Skeletal muscle cell (primary cell): ENCODE data around the gene CCDC136.

Source experiments
- DNase-seq: peaks from one replicate; pipeline ENCODE4 v3.0.0-alpha.2; 2010; ENCODE audit warnings: low read depth
- H3K4me3 ChIP-seq: 2 replicates; pipeline ENCODE4 v1.5.1; 2011; ENCODE audit warnings: low read depth, mild to moderate bottlenecking, control low read depth, low read length, moderate library complexity

The CCDC136 gene

GRCh38 chr7:128855559-128855958 lies 63.8 kb downstream of the CCDC136 start:
- H3K4me3 ChIP-seq = no peak overlapping the region
- no peak for DNase-seq

- no peak overlapping the region for H3K4me3 ChIP-seq
Observed at GRCh38 chr7:128856001-128856718, 64.4 kb downstream of the CCDC136 start.

GRCh38 chr7:128858380-128859231 lies 66.8 kb downstream of the CCDC136 start:
- no peak overlapping the region for H3K4me3 ChIP-seq
- no peak for DNase-seq

More at GRCh38 chr7:128856001-128856718, 64.4 kb downstream of the CCDC136 start:
- no peak for DNase-seq

- H3K4me3 ChIP-seq = no peak overlapping the region
- no peak for DNase-seq
Observed at GRCh38 chr7:128859232-128860157, 67.7 kb downstream of the CCDC136 start.

GRCh38 chr7:128860158-128861073 lies 68.6 kb downstream of the CCDC136 start:
- peak; percentile 28 for DNase-seq

GRCh38 chr7:128861957-128862570 lies 70.3 kb downstream of the CCDC136 start:
- H3K4me3 ChIP-seq = peak overlapping the region; percentile 61
- no peak for DNase-seq

More at GRCh38 chr7:128860158-128861073, 68.6 kb downstream of the CCDC136 start:
- H3K4me3 ChIP-seq = no peak overlapping the region

- peak within 1 kb of the TSS; percentile 61 for H3K4me3 ChIP-seq
- DNase-seq = peak; percentile 90
Observed at GRCh38 chr7:128862571-128863432, 71.0 kb downstream of the CCDC136 start, which contains the start of gene ATP6V1F. ATP6V1F (plus strand) TSS chr7:128862856; CDS start chr7:128862905, 49 bp downstream.

- peak overlapping the region; percentile 61 for H3K4me3 ChIP-seq
- peak; percentile 35 for DNase-seq
Observed at GRCh38 chr7:128863433-128863989, 71.7 kb downstream of the CCDC136 start.

- DNase-seq = no peak
- H3K4me3 ChIP-seq = no peak overlapping the region
Observed at GRCh38 chr7:128865303-128865702, 73.5 kb downstream of the CCDC136 start.

GRCh38 chr7:128865996-128866877 lies 74.5 kb downstream of the CCDC136 start:
- H3K4me3 ChIP-seq = no peak overlapping the region
- DNase-seq = no peak

- H3K4me3 ChIP-seq = no peak overlapping the region
- no peak for DNase-seq
Observed at GRCh38 chr7:128867241-128867640, 75.5 kb downstream of the CCDC136 start.

GRCh38 chr7:128867842-128868623 lies 76.3 kb downstream of the CCDC136 start:
- no peak for DNase-seq
- H3K4me3 ChIP-seq = no peak overlapping the region

GRCh38 chr7:128868624-128869137 lies 76.9 kb downstream of the CCDC136 start:
- DNase-seq = no peak
- peak overlapping the region; percentile 50 for H3K4me3 ChIP-seq

GRCh38 chr7:128869138-128869943 lies 77.6 kb downstream of the CCDC136 start:
- peak overlapping the region; percentile 50 for H3K4me3 ChIP-seq

More at GRCh38 chr7:128869138-128869943, 77.6 kb downstream of the CCDC136 start:
- no peak for DNase-seq
